HG03520 (cell line): Measurements from ENCODE around the gene RETSAT.

Experiments used
- ATAC-seq: cut with Tn5 transposase; IDR thresholded peaks from one replicate; pipeline ENCODE4 v1.9.1; 2021; ENCODE audit warnings: mild to moderate bottlenecking, moderate library complexity; ENCODE audit not compliant: unreplicated experiment

RETSAT gene

GRCh38 chr2:85309699-85310321, 44.5 kb downstream of the RETSAT start:
- ATAC-seq: no peak

GRCh38 chr2:85308896-85309555, 45.3 kb downstream of the RETSAT start:
- ATAC-seq: no peak

GRCh38 chr2:85308201-85308600, 46.1 kb downstream of the RETSAT start:
- ATAC-seq: no peak

GRCh38 chr2:85307527-85307897, 46.8 kb downstream of the RETSAT start:
- no peak for ATAC-seq

- no peak for ATAC-seq
Observed at GRCh38 chr2:85303780-85304531, 50.4 kb downstream of the RETSAT start.

GRCh38 chr2:85302121-85302520, 52.2 kb downstream of the RETSAT start:
- ATAC-seq: no peak
